GM23338 (cell line): ENCODE results near the gene AHDC1. TPM values are rescaled to one million over a fixed set of nuclear protein-coding genes. Genes with fewer than 3 reads are reported as not detected.

Experiments
- ATAC-seq: fragments of 200-7000 bp; cut with Tn5 transposase; 3 replicates; pipeline ENCODE4 v1.9.1; 2020
- DNase-seq: peaks from one replicate; pipeline ENCODE4 v3.0.0-alpha.2; 2015; ENCODE audit warnings: low spot score
- H2AFZ ChIP-seq: fragments of 200-600 bp; sonication (generic); 2 replicates; pipeline ENCODE4 v1.8.0; 2016; ENCODE audit warnings: antibody characterized with exemption, mild to moderate bottlenecking, moderate library complexity
- H3F3A ChIP-seq: fragments of 200-600 bp; sonication (generic); replicated peaks from 2 replicates; pipeline ENCODE4 v1.8.0; 2017; ENCODE audit warnings: antibody characterized with exemption, mixed run types, low read depth
- H3K27ac ChIP-seq: fragments of 200-600 bp; sonication (generic); 2 replicates; pipeline ENCODE4 v1.6.1; 2016; ENCODE audit warnings: low read depth
- H3K27me3 ChIP-seq: fragments of 200-600 bp; sonication (generic); 2 replicates; pipeline ENCODE4 v1.8.0; 2016; ENCODE audit warnings: mild to moderate bottlenecking, mixed run types, moderate library complexity; ENCODE audit not compliant: insufficient read depth
- H3K36me3 ChIP-seq: fragments of 200-600 bp; sonication (generic); 2 replicates; pipeline ENCODE4 v1.8.0; 2016; ENCODE audit warnings: mild to moderate bottlenecking; ENCODE audit not compliant: insufficient read depth
- H3K4me1 ChIP-seq: fragments of 200-600 bp; sonication (generic); 2 replicates; pipeline ENCODE4 v1.8.0; 2016; ENCODE audit warnings: mild to moderate bottlenecking, moderate library complexity; ENCODE audit not compliant: insufficient read depth
- H3K4me2 ChIP-seq: fragments of 200-600 bp; sonication (generic); 2 replicates; pipeline ENCODE4 v1.7.1; 2017; ENCODE audit warnings: mixed run types
- H3K4me3 ChIP-seq: fragments of 200-600 bp; sonication (generic); 2 replicates; pipeline ENCODE4 v1.6.1; 2016; ENCODE audit warnings: mixed run types
- H3K79me2 ChIP-seq: fragments of 200-600 bp; sonication (generic); replicated peaks from 2 replicates; pipeline ENCODE4 v1.8.0; 2017; ENCODE audit warnings: mild to moderate bottlenecking; ENCODE audit not compliant: insufficient read depth
- H3K9me2 ChIP-seq: fragments of 200-600 bp; sonication (generic); 2 replicates; pipeline ENCODE4 v1.8.0; 2017; ENCODE audit not compliant: insufficient read depth
- H4K20me1 ChIP-seq: fragments of 200-600 bp; sonication (generic); replicated peaks from 2 replicates; pipeline ENCODE4 v1.8.0; 2017; ENCODE audit warnings: mild to moderate bottlenecking; ENCODE audit not compliant: insufficient read depth
- H3K27ac Mint-ChIP-seq: 2 replicates; pipeline ENCODE4 v1.8.0; 2020; ENCODE audit warnings: inconsistent platforms, mild to moderate bottlenecking, moderate library complexity, mixed read lengths
- H3K27me3 Mint-ChIP-seq: 3 replicates; pipeline ENCODE4 v1.8.0; 2022; ENCODE audit warnings: low read depth, mild to moderate bottlenecking, moderate library complexity, mixed read lengths, inconsistent platforms; ENCODE audit not compliant: insufficient read depth, poor library complexity
- H3K36me3 Mint-ChIP-seq: 3 replicates; pipeline ENCODE4 v1.8.0; 2021; ENCODE audit warnings: low read depth, mild to moderate bottlenecking, inconsistent platforms, moderate library complexity, mixed read lengths
- H3K4me1 Mint-ChIP-seq: 3 replicates; pipeline ENCODE4 v1.8.0; 2020; ENCODE audit warnings: mild to moderate bottlenecking, inconsistent platforms, mixed read lengths
- H3K4me3 Mint-ChIP-seq: 3 replicates; pipeline ENCODE4 v1.8.0; 2021; ENCODE audit warnings: moderate library complexity, mild to moderate bottlenecking, inconsistent platforms, mixed read lengths
- H3K9me3 Mint-ChIP-seq: 3 replicates; pipeline ENCODE4 v1.8.0; 2020; ENCODE audit warnings: moderate library complexity, mild to moderate bottlenecking, inconsistent platforms, mixed read lengths
- EZH2 ChIP-seq: fragments of 200-600 bp; sonication (generic); IDR thresholded peaks from one replicate; pipeline ENCODE4 v1.8.0; 2017; ENCODE audit warnings: antibody characterized with exemption, mild to moderate bottlenecking, low read depth; ENCODE audit not compliant: unreplicated experiment
- JUNB ChIP-seq: IDR thresholded peaks from one replicate; pipeline ENCODE4 v1.6.1; 2016; ENCODE audit warnings: antibody characterized with exemption; ENCODE audit not compliant: unreplicated experiment
- NANOG ChIP-seq: IDR thresholded peaks from 2 replicates; pipeline ENCODE4 v1.6.1; 2016; ENCODE audit warnings: antibody characterized with exemption, borderline replicate concordance
- STAT1 ChIP-seq: IDR thresholded peaks from one replicate; pipeline ENCODE4 v1.6.1; 2016; ENCODE audit warnings: antibody characterized with exemption; ENCODE audit not compliant: unreplicated experiment
- polyA plus RNA-seq: library from polyadenylated mRNA; unstranded; fragments of >200 nt; fragmentation: Nextera tagmentation; extraction: Ambion mirVana; gene quantifications from 2 replicates; pipeline ENCODE4 v1.2.1, GENCODE V29; 2016
- total RNA-seq: library from RNA; depleted of rRNA; stranded (reverse); fragments of >200 nt; shearing (Covaris generic); gene quantifications from 2 replicates; pipeline ENCODE4 v1.2.3, GENCODE V29; 2014
- TF ChIP-seq, protein P1 (sequence below): fragments of 250-450 bp; sonication (Bioruptor Pico); IDR thresholded peaks from 2 replicates; pipeline ENCODE4 v1.5.0; 2020; ENCODE audit warnings: mild to moderate bottlenecking, moderate library complexity
- TF ChIP-seq, protein P2 (sequence below), 2 experiments: fragments of 200-600 bp in 1 of 2; sonication (generic) in 1 of 2; conservative IDR thresholded peaks; 2 replicates each; pipeline versions ENCODE4 v1.5.1 to v1.6.1; 2016 to 2017; ENCODE audit warnings: antibody characterized with exemption in 2 of 2, low read depth in 2 of 2, mild to moderate bottlenecking in 2 of 2, moderate library complexity in 1 of 2

AHDC1 gene
- total and polyA plus RNA-seq, 2 experiments from 2014 or later = 8.3 to 22.2 TPM

DNA sequence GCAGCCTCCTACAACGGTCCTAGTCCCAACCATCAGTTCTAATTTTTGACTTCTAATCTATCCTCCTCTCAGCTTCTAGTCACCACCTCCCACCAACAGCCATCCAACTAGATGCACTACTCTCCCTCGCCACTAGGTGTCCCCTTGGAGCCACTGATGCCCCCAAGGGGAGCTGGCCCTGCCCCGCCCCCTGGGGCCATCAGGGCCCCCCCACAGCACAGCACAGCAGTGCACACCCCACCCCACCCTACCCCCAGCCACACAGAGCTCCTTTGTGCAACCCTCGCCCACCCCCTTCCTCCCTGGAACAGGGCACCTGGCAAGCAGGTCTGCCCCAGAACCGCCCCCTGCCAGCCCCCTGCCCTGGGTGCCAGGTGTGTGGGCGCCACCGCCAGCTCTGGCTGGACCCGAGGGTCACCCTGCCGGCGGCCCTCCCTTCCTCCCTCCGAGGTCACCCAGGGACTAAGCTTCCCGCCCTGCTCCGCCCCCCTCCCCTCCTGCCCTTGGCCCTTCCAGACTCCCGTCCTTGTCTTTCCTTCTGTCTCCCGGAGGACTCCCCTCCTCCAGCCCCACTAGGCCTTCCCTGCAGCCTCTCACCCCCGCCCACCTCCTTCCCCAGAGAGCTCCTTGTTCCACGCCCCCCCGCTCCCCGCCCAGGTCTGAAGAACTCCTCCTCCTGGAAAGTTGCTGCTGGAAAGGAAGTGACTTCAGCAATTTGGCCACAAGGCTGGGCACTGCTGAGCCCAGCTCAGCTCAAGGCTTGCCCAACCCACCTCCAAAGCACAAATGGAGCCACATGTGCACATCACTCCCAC, 47.0 kb downstream of the AHDC1 start:
- Histone ChIP-seq H3K27ac (peak overlapping the region; percentile 88), H3K4me2 (peak overlapping the region; percentile 76), H3F3A (peaks cover 30% of the 10 kb centered on the region), H4K20me1 (no peaks in the 10 kb centered on the region; the same call in 1 of the 2 replicates), H2AFZ (no peak overlapping the region), H3K4me3 (peak overlapping the region; percentile 46; the same call in 1 of the 2 replicates), H3K4me1 (peaks cover 44% of the 10 kb centered on the region), H3K9me2 (no peaks in the 10 kb centered on the region), H3K36me3 (no peaks in the 10 kb centered on the region), H3K79me2 (no peaks in the 10 kb centered on the region), H3K27me3 (no peaks in the 10 kb centered on the region)
- no peak for TF ChIP-seq STAT1
- no peak for TF ChIP-seq NANOG
- TF ChIP-seq EZH2 = no peak
- TF ChIP-seq JUNB = no peak
- TF ChIP-seq, protein P1, sequence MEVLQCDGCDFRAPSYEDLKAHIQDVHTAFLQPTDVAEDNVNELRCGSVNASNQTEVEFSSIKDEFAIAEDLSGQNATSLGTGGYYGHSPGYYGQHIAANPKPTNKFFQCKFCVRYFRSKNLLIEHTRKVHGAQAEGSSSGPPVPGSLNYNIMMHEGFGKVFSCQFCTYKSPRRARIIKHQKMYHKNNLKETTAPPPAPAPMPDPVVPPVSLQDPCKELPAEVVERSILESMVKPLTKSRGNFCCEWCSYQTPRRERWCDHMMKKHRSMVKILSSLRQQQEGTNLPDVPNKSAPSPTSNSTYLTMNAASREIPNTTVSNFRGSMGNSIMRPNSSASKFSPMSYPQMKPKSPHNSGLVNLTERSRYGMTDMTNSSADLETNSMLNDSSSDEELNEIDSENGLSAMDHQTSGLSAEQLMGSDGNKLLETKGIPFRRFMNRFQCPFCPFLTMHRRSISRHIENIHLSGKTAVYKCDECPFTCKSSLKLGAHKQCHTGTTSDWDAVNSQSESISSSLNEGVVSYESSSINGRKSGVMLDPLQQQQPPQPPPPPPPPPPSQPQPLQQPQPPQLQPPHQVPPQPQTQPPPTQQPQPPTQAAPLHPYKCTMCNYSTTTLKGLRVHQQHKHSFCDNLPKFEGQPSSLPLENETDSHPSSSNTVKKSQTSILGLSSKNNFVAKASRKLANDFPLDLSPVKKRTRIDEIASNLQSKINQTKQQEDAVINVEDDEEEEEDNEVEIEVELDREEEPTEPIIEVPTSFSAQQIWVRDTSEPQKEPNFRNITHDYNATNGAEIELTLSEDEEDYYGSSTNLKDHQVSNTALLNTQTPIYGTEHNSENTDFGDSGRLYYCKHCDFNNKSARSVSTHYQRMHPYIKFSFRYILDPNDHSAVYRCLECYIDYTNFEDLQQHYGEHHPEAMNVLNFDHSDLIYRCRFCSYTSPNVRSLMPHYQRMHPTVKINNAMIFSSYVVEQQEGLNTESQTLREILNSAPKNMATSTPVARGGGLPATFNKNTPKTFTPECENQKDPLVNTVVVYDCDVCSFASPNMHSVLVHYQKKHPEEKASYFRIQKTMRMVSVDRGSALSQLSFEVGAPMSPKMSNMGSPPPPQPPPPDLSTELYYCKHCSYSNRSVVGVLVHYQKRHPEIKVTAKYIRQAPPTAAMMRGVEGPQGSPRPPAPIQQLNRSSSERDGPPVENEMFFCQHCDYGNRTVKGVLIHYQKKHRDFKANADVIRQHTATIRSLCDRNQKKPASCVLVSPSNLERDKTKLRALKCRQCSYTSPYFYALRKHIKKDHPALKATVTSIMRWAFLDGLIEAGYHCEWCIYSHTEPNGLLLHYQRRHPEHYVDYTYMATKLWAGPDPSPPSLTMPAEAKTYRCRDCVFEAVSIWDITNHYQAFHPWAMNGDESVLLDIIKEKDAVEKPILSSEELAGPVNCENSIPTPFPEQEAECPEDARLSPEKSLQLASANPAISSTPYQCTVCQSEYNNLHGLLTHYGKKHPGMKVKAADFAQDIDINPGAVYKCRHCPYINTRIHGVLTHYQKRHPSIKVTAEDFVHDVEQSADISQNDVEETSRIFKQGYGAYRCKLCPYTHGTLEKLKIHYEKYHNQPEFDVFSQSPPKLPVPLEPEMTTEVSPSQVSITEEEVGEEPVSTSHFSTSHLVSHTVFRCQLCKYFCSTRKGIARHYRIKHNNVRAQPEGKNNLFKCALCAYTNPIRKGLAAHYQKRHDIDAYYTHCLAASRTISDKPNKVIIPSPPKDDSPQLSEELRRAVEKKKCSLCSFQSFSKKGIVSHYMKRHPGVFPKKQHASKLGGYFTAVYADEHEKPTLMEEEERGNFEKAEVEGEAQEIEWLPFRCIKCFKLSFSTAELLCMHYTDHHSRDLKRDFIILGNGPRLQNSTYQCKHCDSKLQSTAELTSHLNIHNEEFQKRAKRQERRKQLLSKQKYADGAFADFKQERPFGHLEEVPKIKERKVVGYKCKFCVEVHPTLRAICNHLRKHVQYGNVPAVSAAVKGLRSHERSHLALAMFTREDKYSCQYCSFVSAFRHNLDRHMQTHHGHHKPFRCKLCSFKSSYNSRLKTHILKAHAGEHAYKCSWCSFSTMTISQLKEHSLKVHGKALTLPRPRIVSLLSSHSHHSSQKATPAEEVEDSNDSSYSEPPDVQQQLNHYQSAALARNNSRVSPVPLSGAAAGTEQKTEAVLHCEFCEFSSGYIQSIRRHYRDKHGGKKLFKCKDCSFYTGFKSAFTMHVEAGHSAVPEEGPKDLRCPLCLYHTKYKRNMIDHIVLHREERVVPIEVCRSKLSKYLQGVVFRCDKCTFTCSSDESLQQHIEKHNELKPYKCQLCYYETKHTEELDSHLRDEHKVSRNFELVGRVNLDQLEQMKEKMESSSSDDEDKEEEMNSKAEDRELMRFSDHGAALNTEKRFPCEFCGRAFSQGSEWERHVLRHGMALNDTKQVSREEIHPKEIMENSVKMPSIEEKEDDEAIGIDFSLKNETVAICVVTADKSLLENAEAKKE (CRISPR knock-in tag) = no peak
- TF ChIP-seq, protein P2, sequence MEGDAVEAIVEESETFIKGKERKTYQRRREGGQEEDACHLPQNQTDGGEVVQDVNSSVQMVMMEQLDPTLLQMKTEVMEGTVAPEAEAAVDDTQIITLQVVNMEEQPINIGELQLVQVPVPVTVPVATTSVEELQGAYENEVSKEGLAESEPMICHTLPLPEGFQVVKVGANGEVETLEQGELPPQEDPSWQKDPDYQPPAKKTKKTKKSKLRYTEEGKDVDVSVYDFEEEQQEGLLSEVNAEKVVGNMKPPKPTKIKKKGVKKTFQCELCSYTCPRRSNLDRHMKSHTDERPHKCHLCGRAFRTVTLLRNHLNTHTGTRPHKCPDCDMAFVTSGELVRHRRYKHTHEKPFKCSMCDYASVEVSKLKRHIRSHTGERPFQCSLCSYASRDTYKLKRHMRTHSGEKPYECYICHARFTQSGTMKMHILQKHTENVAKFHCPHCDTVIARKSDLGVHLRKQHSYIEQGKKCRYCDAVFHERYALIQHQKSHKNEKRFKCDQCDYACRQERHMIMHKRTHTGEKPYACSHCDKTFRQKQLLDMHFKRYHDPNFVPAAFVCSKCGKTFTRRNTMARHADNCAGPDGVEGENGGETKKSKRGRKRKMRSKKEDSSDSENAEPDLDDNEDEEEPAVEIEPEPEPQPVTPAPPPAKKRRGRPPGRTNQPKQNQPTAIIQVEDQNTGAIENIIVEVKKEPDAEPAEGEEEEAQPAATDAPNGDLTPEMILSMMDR (conservative IDR thresholded peaks at IDR 0.05; ENCODE audit: low read depth in 2 of 2) = peak; percentile 74 to 87
- Mint-ChIP-seq H3K4me1 (peaks cover 54% of the 10 kb centered on the region), H3K9me3 (no peaks in the 10 kb centered on the region), H3K27me3 (peaks cover 21% of the 10 kb centered on the region), H3K4me3 (peak overlapping the region; percentile 15; the same call in 1 of the 3 replicates), H3K36me3 (peaks cover 5% of the 10 kb centered on the region; the same call in 2 of the 3 replicates), H3K27ac (peak overlapping the region; percentile 90)
- peak; percentile 78 for ATAC-seq
- peak; percentile 96 for DNase-seq
